Endothelial cell of umbilical vein (primary cell): ENCODE results near the gene FRMPD1. TPM values are rescaled to one million over a fixed set of nuclear protein-coding genes. Genes with fewer than 3 reads are reported as not detected.

Source experiments
- BruUV-seq: library from RNA; stranded (reverse); fragments of 400-500 nt; replicated peaks from 2 replicates; lab custom pipeline; 2021; lab: Mats Ljungman, UMichigan
- CTCF ChIA-PET: fragments of 300-600, 350-600 bp; sonication (Branson Sonifier 250); formaldehyde crosslinking; loops from one replicate; lab custom pipeline; 2021; ENCODE audit warnings: antibody characterized with exemption, inconsistent platforms; lab: Charles Lee
- POLR2A ChIA-PET: fragments of 300-600, 350-600 bp; sonication (Branson Sonifier 250); formaldehyde crosslinking; loops from one replicate; lab custom pipeline; 2021; ENCODE audit warnings: antibody characterized with exemption, inconsistent platforms; lab: Charles Lee
- DNase-seq: peaks from one replicate; pipeline ENCODE4 v3.0.0-alpha.2; 2011; ENCODE audit warnings: low read depth, low spot score
- FAIRE-seq: peaks from 2 replicates; lab custom pipeline; 2011; peaks lifted over from hg19 to GRCh38; lab: Jason Lieb, UNC
- H2AFZ ChIP-seq: 2 replicates; pipeline ENCODE4 v1.6.0; 2012; ENCODE audit warnings: low read depth, low read length, control low read depth, inconsistent platforms
- H3K27ac ChIP-seq: 2 replicates; pipeline ENCODE4 v1.5.1; 2011; ENCODE audit warnings: low read depth, mild to moderate bottlenecking, control low read depth, low read length, moderate library complexity; ENCODE audit not compliant: insufficient read depth
- H3K27me3 ChIP-seq, 2 experiments: 2 replicates each; pipeline versions ENCODE4 v1.6.0 to v1.6.1; 2011; ENCODE audit warnings: low read length in 2 of 2, mixed read lengths in 1 of 2; ENCODE audit not compliant: control insufficient read depth in 2 of 2, insufficient read depth in 2 of 2
- H3K36me3 ChIP-seq, 2 experiments: 2 replicates in 1 of 2; 3 replicates in 1 of 2; pipeline ENCODE4 v1.5.1; 2011; ENCODE audit warnings: low read length in 2 of 2, mild to moderate bottlenecking in 1 of 2, moderate library complexity in 1 of 2; ENCODE audit not compliant: control insufficient read depth in 2 of 2, insufficient read depth in 2 of 2; ENCODE audit errors: extremely low read depth in 1 of 2
- H3K4me1 ChIP-seq: 3 replicates; pipeline ENCODE4 v1.5.1; 2011; ENCODE audit warnings: mild to moderate bottlenecking, low read length; ENCODE audit not compliant: control insufficient read depth, insufficient read depth; ENCODE audit errors: extremely low read depth
- H3K4me2 ChIP-seq: 2 replicates; pipeline ENCODE4 v1.6.1; 2011; ENCODE audit warnings: low read length, control low read depth, mixed read lengths; ENCODE audit not compliant: insufficient read depth
- H3K4me3 ChIP-seq, 3 experiments: fragments of 200-600 bp in 1 of 3; sonication (generic), shearing (Covaris generic) in 1 of 3; replicated peaks in 1 of 3; 2 replicates each; pipeline ENCODE4 v1.5.1; 2011 to 2016; ENCODE audit warnings: control low read depth in 3 of 3, low read length in 3 of 3, mild to moderate bottlenecking in 2 of 3, inconsistent platforms in 1 of 3, low read depth in 1 of 3, moderate library complexity in 1 of 3; ENCODE audit not compliant: insufficient read depth in 1 of 3
- H3K79me2 ChIP-seq: 2 replicates; pipeline ENCODE4 v1.6.0; 2012; ENCODE audit warnings: low read length, inconsistent platforms; ENCODE audit not compliant: control insufficient read depth, insufficient read depth
- H3K9ac ChIP-seq: replicated peaks from 2 replicates; pipeline ENCODE3; 2011; ENCODE audit warnings: low read length, control low read depth; ENCODE audit not compliant: insufficient read depth; ENCODE audit errors: extremely low read depth
- H3K9me1 ChIP-seq: replicated peaks from 3 replicates; pipeline ENCODE4 v1.6.0; 2011; ENCODE audit warnings: mild to moderate bottlenecking, low read length; ENCODE audit not compliant: control insufficient read depth, insufficient read depth; ENCODE audit errors: extremely low read depth
- H3K9me3 ChIP-seq: replicated peaks from 2 replicates; pipeline ENCODE4 v1.5.1; 2012; ENCODE audit warnings: low read length, inconsistent platforms; ENCODE audit not compliant: control insufficient read depth, insufficient read depth
- H4K20me1 ChIP-seq: replicated peaks from 2 replicates; pipeline ENCODE3; 2011; ENCODE audit warnings: mild to moderate bottlenecking, low read length; ENCODE audit not compliant: control insufficient read depth, insufficient read depth; ENCODE audit errors: extremely low read depth
- EZH2 ChIP-seq: IDR thresholded peaks from 2 replicates; pipeline ENCODE4 v1.6.1; 2012; ENCODE audit warnings: borderline replicate concordance, low read depth, mild to moderate bottlenecking, moderate library complexity, low read length, inconsistent platforms; ENCODE audit not compliant: severe bottlenecking
- FOS ChIP-seq: IDR thresholded peaks from 2 replicates; pipeline ENCODE4 v1.6.1; 2011; ENCODE audit warnings: mild to moderate bottlenecking, low read length, moderate library complexity, borderline replicate concordance; ENCODE audit not compliant: insufficient read depth
- GATA2 ChIP-seq: IDR thresholded peaks from 2 replicates; pipeline ENCODE4 v1.7.0; 2011; ENCODE audit warnings: low read depth, mild to moderate bottlenecking, moderate library complexity, mixed read lengths, low read length; ENCODE audit not compliant: insufficient read length, insufficient read depth
- JUN ChIP-seq: IDR thresholded peaks from 2 replicates; pipeline ENCODE4 v1.6.1; 2011; ENCODE audit warnings: borderline replicate concordance, low read depth; ENCODE audit not compliant: insufficient read length, insufficient read depth
- MYC ChIP-seq: IDR thresholded peaks from one replicate; pipeline ENCODE4 v1.6.1; 2011; ENCODE audit warnings: mild to moderate bottlenecking, low read depth, low read length
- POLR2A ChIP-seq: IDR thresholded peaks from 2 replicates; pipeline ENCODE4 v1.6.1; 2012; ENCODE audit warnings: low read depth, mild to moderate bottlenecking, control low read depth, low read length
- POLR2AphosphoS5 ChIP-seq: IDR thresholded peaks from 2 replicates; pipeline ENCODE4 v1.6.1; 2012; ENCODE audit warnings: low read depth, mild to moderate bottlenecking, control low read depth, low read length, moderate library complexity; ENCODE audit not compliant: insufficient read depth
- dilution Hi-C: fragments of 300-500 bp; cut with MboI; formaldehyde crosslinking; loops from one replicate; pipeline ENCODE4 v1.15.0; 2019; ENCODE audit warnings: low sequenced_read_pairs; ENCODE audit not compliant: extremely low pct_ligation_motif_present
- intact Hi-C: fragments of 100-400 bp; cut with micrococcal nuclease; formaldehyde crosslinking; loops from one replicate; pipeline ENCODE4 v1.10.0; 2022
- polyA plus RNA-seq, 4 experiments: library from polyadenylated mRNA; depleted of rRNA in 3 of 4; stranded (reverse) in 3 of 4; unstranded in 1 of 4; fragments of >200 nt; gene quantifications; 2 replicates each; pipeline versions ENCODE4 v1.2.1 to v1.2.3, GENCODE V29; 2011 to 2012; ENCODE audit warnings: missing spikeins in 1 of 4
- total RNA-seq: library from RNA; stranded (reverse); gene quantifications from 2 replicates; pipeline ENCODE4 v1.2.3, GENCODE V29; 2021
- TF ChIP-seq, protein P1 (sequence below): IDR thresholded peaks from 2 replicates; pipeline ENCODE4 v1.6.1; 2011; ENCODE audit not compliant: insufficient read depth, insufficient read length
- TF ChIP-seq, protein P2 (sequence below), 2 donors: IDR thresholded peaks; 1 replicate in 1 of 2; 2 replicates in 1 of 2; pipeline ENCODE4 v1.5.1; 2011; ENCODE audit warnings: low read length in 2 of 2, mild to moderate bottlenecking in 2 of 2, moderate library complexity in 2 of 2, control low read depth in 1 of 2, inconsistent platforms in 1 of 2, low read depth in 1 of 2; ENCODE audit not compliant: insufficient read depth in 1 of 2; ENCODE audit errors: extremely low read depth in 1 of 2

Gene FRMPD1
- total and polyA plus RNA-seq, 2 donors (not counting 3 experiments of a cell fraction or from before 2014, with no cell fraction given): not detected

GRCh38 chr9:37760416-37761161, 109.8 kb downstream of the FRMPD1 start:
- intact Hi-C loops: no loop called here
- H3K9me3 ChIP-seq: no peaks in the 10 kb centered on the region
- no peak overlapping the region for H3K4me3 ChIP-seq
- H3K27ac ChIP-seq: no peak overlapping the region
- no peaks in the 10 kb centered on the region for H3K9me1 ChIP-seq
- CTCF ChIA-PET: interaction anchor here (1.3 kb wide), 1 partner anchor 10 kb away, joined by 3 read pairs; no protein-coding TSS in a partner anchor
- no peaks in the 10 kb centered on the region for H4K20me1 ChIP-seq
- no peaks in the 10 kb centered on the region for H3K36me3 ChIP-seq
- no peak overlapping the region for H2AFZ ChIP-seq
- H3K4me1 ChIP-seq: no peaks in the 10 kb centered on the region
- H3K79me2 ChIP-seq: no peaks in the 10 kb centered on the region
- POLR2A ChIA-PET: no interaction called here
- BruUV-seq: no TSS peak
- DNase-seq (no peak), FAIRE-seq (peak; percentile 8)
- no peak overlapping the region for H3K9ac ChIP-seq
- no peak overlapping the region for H3K4me2 ChIP-seq
- dilution Hi-C loops: no loop called here
- TF ChIP-seq FOS (no peak), EZH2 (no peak), MYC (no peak), GATA2 (no peak), JUN (no peak), POLR2A (no peak), POLR2AphosphoS5 (no peak)
- TF ChIP-seq, protein P1, sequence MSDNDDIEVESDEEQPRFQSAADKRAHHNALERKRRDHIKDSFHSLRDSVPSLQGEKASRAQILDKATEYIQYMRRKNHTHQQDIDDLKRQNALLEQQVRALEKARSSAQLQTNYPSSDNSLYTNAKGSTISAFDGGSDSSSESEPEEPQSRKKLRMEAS: no peak
- TF ChIP-seq, protein P2, sequence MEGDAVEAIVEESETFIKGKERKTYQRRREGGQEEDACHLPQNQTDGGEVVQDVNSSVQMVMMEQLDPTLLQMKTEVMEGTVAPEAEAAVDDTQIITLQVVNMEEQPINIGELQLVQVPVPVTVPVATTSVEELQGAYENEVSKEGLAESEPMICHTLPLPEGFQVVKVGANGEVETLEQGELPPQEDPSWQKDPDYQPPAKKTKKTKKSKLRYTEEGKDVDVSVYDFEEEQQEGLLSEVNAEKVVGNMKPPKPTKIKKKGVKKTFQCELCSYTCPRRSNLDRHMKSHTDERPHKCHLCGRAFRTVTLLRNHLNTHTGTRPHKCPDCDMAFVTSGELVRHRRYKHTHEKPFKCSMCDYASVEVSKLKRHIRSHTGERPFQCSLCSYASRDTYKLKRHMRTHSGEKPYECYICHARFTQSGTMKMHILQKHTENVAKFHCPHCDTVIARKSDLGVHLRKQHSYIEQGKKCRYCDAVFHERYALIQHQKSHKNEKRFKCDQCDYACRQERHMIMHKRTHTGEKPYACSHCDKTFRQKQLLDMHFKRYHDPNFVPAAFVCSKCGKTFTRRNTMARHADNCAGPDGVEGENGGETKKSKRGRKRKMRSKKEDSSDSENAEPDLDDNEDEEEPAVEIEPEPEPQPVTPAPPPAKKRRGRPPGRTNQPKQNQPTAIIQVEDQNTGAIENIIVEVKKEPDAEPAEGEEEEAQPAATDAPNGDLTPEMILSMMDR (IDR thresholded peaks at IDR 0.05; ENCODE audit: extremely low read depth in 1 of 2, insufficient read depth in 1 of 2, low read depth in 1 of 2, low read length in 2 of 2): no peak
- H3K27me3 ChIP-seq: no peaks in the 10 kb centered on the region
